VCaP (cell line): Measurements from ENCODE around the gene ARHGAP4.

Source experiments
- H3K27ac ChIP-seq: fragments of 450-650 bp; 2 replicates; pipeline ENCODE4 v1.5.1; 2017
- TF ChIP-seq, protein P1 (sequence below): fragments of 450-650 bp; conservative IDR thresholded peaks from 2 replicates; pipeline ENCODE4 v1.5.1; 2017; ENCODE audit warnings: mild to moderate bottlenecking, moderate library complexity

ARHGAP4 gene

DNA sequence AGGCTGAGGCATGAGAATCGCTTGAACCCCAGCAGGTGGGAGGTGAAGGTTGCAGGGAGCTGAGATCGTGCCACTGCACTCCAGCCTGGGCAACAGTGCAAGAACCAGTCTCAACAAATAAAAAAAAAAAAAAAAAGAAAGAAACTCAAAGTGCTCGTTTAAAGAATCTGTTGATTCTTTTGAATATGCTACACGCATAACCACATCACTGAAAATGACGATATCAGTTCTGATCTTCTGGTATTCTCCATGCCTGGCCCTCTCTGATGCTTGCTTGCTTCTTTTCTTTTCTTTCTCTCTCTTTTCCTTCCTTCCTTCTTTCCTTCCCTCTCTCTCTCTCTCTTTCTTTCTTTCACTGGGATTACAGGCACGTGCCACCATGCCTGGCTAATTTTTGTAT is 14.3 kb downstream of the ARHGAP4 start:
- TF ChIP-seq, protein P1, sequence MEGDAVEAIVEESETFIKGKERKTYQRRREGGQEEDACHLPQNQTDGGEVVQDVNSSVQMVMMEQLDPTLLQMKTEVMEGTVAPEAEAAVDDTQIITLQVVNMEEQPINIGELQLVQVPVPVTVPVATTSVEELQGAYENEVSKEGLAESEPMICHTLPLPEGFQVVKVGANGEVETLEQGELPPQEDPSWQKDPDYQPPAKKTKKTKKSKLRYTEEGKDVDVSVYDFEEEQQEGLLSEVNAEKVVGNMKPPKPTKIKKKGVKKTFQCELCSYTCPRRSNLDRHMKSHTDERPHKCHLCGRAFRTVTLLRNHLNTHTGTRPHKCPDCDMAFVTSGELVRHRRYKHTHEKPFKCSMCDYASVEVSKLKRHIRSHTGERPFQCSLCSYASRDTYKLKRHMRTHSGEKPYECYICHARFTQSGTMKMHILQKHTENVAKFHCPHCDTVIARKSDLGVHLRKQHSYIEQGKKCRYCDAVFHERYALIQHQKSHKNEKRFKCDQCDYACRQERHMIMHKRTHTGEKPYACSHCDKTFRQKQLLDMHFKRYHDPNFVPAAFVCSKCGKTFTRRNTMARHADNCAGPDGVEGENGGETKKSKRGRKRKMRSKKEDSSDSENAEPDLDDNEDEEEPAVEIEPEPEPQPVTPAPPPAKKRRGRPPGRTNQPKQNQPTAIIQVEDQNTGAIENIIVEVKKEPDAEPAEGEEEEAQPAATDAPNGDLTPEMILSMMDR, result no peak
- no peak overlapping the region for H3K27ac ChIP-seq

DNA sequence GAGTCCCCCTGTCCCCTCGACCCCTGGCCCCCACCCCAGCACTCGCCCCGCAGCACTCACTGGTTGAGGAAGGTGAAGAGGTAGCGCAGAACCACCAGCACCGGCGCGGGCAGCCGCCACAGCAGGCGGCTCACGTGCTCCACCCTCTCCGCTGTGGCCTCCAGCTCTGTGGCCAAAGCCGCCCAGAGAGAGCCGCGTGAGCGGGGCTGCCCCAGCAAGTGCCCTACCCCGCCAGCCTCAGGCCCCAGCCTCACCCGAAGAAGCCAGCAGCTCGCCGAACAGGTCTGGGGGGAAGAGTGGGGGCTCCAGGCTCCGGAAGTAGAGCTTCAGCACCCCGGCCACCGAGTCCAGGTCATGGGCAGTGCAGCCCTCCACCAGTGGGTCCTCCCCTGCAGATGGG is 15.6 kb downstream of the ARHGAP4 start:
- no peak overlapping the region for H3K27ac ChIP-seq

DNA sequence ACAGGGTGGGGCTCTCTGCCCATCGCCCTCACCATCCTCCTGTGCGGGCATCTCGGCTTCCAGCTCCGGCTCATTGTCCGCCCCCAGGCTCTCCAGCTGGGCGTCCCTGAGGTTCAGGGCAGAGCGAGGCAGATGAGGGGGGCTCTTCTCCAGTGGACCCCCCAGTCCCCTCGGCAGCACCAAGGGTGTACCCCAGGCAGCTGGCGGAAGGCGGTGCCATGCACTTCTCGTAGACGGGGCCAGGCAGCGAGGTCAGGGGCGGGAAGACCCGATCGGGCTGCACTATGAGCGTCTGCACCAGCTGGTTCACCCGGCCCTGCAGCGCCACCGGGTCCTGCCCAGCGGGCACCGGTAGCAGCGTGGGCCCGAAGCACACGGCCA is 16.1 kb downstream of the ARHGAP4 start:
- TF ChIP-seq, protein P1, result no peak
- H3K27ac ChIP-seq, result no peak overlapping the region

More for the DNA sequence above, 15.6 kb downstream of the ARHGAP4 start:
- TF ChIP-seq, protein P1, result no peak

DNA sequence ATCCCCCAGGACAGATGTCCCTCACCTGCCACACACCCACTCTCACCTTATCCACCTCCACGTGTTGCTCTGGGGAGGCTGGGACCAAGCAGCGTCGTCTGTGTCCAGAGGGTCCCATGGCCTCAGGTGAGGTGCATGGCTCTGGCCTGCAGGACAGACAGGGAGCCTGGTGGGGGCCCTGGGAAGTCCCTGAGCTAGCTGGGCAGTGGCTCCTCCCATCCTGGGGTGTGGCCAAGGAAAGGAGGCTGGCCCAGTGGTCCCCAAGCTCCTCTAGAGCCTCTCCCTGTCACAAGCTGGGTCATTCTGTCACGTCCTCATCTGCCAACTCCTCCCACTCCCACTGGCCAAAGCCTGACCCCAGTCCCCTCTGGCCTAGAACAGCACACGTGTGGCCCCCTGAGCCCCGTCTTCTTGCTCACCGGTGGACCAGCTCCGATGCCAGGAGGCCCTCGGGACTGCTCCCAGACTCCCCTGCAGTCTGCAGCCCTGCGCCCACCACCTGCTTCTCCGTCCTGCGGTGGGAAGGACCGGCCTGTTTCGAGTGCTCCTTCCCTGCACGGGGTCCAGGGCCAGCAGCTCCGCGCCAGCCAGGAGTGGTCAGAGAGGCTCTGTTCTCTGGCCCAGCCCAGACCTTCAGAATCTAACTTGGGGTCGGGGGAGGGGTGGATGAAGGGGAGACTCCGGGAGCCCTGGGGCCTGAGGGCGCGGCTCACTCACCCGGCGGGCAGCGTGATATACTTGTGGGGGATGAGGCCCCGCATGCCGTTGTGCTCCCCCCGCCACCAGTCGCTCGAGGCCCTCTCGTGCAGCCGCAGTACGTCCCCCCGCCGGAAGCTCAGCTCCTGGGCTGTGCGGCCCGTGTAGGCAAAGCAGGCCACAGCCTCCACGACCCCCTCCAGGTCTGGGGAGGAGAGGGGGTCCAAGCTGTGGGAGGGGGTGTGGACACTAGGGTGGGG is 16.8 kb downstream of the ARHGAP4 start:
- TF ChIP-seq, protein P1, result no peak
- no peak overlapping the region for H3K27ac ChIP-seq

DNA sequence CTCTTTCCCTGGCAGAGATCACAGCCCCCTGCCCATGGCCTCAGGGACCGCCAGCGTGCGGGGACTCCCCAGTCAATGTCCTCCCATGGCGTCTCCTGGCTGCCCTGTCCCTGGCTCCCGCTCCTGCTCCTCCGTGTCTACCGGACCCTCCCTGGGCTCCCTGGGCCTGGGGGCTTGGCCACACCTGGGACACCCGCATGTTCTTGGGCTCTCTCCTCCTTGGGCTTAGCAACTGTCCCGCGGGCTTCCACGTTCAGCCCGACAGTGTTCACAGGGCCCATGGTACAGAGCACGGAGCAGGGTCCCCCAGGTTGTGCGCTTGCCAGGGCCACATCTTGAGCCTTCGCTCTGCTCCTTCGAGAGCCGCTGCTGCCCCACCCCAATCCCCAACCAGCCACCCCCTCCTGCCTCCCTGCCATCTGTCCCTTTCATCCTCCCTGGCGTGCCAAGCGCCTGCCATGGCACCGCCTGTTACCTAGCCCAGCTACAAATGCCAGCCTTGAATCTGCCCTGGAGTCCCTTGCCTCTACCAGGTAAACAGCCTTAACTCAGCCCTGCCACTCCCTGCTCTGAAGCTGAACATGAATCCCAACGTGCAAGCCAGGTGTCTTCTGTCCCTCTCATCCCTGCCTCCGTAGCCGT is 17.7 kb downstream of the ARHGAP4 start:
- no peak overlapping the region for H3K27ac ChIP-seq
- TF ChIP-seq, protein P1, result no peak

DNA sequence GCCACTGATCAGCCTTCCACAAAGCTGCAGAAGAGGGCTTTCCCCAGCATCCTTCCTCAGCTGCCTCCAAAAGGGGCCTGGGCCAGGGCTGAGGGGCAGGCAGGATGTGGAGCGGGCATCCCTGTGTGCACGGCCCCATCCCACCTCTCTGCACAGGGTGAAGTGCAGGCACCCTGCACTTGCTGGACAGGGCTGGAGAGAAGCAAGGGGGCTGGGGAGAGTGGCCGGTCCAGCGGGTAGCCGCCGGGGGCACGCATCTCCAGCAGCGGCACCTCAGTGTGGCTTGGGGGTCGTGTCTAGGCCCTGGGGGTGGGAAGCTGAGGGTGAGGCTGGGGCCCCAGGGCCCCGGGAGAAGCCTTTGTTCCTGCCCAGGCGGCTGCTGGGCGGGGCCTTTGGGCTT is 18.6 kb downstream of the ARHGAP4 start:
- TF ChIP-seq, protein P1, result no peak
- no peak overlapping the region for H3K27ac ChIP-seq

DNA sequence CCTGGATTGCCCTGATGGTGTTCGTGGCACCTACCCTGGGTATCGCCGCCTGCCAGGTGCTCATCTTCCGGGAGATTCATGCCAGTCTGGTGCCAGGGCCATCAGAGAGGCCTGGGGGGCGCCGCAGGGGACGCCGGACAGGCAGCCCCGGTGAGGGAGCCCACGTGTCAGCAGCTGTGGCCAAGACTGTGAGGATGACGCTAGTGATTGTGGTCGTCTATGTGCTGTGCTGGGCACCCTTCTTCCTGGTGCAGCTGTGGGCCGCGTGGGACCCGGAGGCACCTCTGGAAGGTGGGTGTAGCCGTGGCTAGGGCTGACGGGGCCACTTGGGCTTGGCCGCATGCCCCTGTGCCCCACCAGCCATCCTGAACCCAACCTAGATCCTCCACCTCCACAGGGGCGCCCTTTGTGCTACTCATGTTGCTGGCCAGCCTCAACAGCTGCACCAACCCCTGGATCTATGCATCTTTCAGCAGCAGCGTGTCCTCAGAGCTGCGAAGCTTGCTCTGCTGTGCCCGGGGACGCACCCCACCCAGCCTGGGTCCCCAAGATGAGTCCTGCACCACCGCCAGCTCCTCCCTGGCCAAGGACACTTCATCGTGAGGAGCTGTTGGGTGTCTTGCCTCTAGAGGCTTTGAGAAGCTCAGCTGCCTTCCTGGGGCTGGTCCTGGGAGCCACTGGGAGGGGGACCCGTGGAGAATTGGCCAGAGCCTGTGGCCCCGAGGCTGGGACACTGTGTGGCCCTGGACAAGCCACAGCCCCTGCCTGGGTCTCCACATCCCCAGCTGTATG is 19.7 kb downstream of the ARHGAP4 start:
- TF ChIP-seq, protein P1, result no peak
- H3K27ac ChIP-seq, result no peak overlapping the region
